Activated CD4-positive, alpha-beta memory T cell treated with anti-CD3 and anti-CD28 coated beads, Interleukin-2, amount 10 ng/mL, durations not matched to agents 7 days and 5 days (primary cell): ENCODE measurements around the gene TWIST2. TPM values are rescaled to one million over a fixed set of nuclear protein-coding genes. Genes with fewer than 3 reads are reported as not detected.

Experiments used
- CTCF ChIA-PET: fragments of 350-600 bp; sonication (Branson Sonifier 250); formaldehyde crosslinking; loops from one replicate; lab custom pipeline; 2021; ENCODE audit warnings: antibody characterized with exemption, inconsistent platforms; lab: Charles Lee
- POLR2A ChIA-PET: fragments of 350-600 bp; sonication (Branson Sonifier 250); formaldehyde crosslinking; loops from one replicate; lab custom pipeline; 2021; ENCODE audit warnings: antibody characterized with exemption; lab: Charles Lee
- DNase-seq: peaks from one replicate; pipeline ENCODE4 v3.0.0-alpha.2; 2020
- H3K27ac Mint-ChIP-seq: one replicate; pipeline ENCODE4 v1.8.0; 2021; ENCODE audit warnings: mild to moderate bottlenecking, mixed read lengths
- H3K27me3 Mint-ChIP-seq: one replicate; pipeline ENCODE4 v1.8.0; 2021; ENCODE audit warnings: mixed read lengths
- H3K36me3 Mint-ChIP-seq: one replicate; pipeline ENCODE4 v1.8.0; 2021; ENCODE audit warnings: low read depth, mixed read lengths
- H3K4me1 Mint-ChIP-seq: one replicate; pipeline ENCODE4 v1.8.0; 2021; ENCODE audit warnings: mixed read lengths
- H3K4me3 Mint-ChIP-seq: one replicate; pipeline ENCODE4 v1.8.0; 2021; ENCODE audit warnings: mild to moderate bottlenecking, mixed read lengths
- H3K9me3 Mint-ChIP-seq: one replicate; pipeline ENCODE4 v1.8.0; 2021; ENCODE audit warnings: mixed read lengths
- total RNA-seq, 2 experiments: library from RNA; stranded (reverse); gene quantifications; one replicate each; pipeline ENCODE4 v1.2.3, GENCODE V29; 2021

The TWIST2 gene
- total RNA-seq, 2 experiments from 2014 or later, result not detected

GRCh38 chr2:238913931-238914647 lies 66.2 kb downstream of the TWIST2 start:
- CTCF ChIA-PET, result no interaction called here
- H3K4me1 Mint-ChIP-seq, result no peaks in the 10 kb centered on the region
- DNase-seq, result no peak
- POLR2A ChIA-PET, result no interaction called here
- no peak overlapping the region for H3K4me3 Mint-ChIP-seq
- no peaks in the 10 kb centered on the region for H3K36me3 Mint-ChIP-seq
- peaks cover 2% of the 10 kb centered on the region for H3K9me3 Mint-ChIP-seq
- no peaks in the 10 kb centered on the region for H3K27me3 Mint-ChIP-seq
- H3K27ac Mint-ChIP-seq, result no peak overlapping the region

GRCh38 chr2:238914648-238915015 lies 66.7 kb downstream of the TWIST2 start:
- ChIA-PET POLR2A (no interaction called here), CTCF (no interaction called here)
- H3K36me3 Mint-ChIP-seq, result no peaks in the 10 kb centered on the region
- H3K4me3 Mint-ChIP-seq, result no peak overlapping the region
- H3K4me1 Mint-ChIP-seq, result no peaks in the 10 kb centered on the region
- DNase-seq, result no peak
- H3K9me3 Mint-ChIP-seq, result peaks cover 2% of the 10 kb centered on the region
- no peak overlapping the region for H3K27ac Mint-ChIP-seq
- H3K27me3 Mint-ChIP-seq, result no peaks in the 10 kb centered on the region

DNA sequence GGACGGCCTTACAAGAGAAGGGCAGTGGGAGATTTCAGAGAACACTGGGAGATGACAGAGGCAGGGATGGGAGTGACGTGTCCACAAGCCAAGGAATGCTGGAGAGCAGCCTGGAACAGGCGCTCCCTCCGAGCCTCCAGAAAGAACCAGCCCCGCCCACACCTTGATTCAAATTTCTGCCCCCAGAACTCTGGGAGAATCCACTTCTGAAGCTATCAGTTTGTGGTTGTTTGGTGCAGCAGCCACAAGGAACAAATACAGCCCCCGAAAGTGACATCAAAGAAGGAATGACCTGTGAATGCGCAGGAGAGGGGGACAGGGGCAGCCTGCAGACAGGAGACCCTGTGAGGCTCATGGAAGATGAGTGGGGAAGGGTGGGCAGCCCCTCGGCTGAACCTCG lies 67.3 kb downstream of the TWIST2 start:
- ChIA-PET CTCF (no interaction called here), POLR2A (no interaction called here)
- no peak for DNase-seq
- no peaks in the 10 kb centered on the region for H3K4me1 Mint-ChIP-seq
- no peak overlapping the region for H3K27ac Mint-ChIP-seq
- no peaks in the 10 kb centered on the region for H3K27me3 Mint-ChIP-seq
- peaks cover 2% of the 10 kb centered on the region for H3K9me3 Mint-ChIP-seq
- no peak overlapping the region for H3K4me3 Mint-ChIP-seq
- H3K36me3 Mint-ChIP-seq, result no peaks in the 10 kb centered on the region

- no peaks in the 10 kb centered on the region for H3K4me1 Mint-ChIP-seq
- H3K4me3 Mint-ChIP-seq, result no peak overlapping the region
- POLR2A ChIA-PET, result no interaction called here
- H3K36me3 Mint-ChIP-seq, result no peaks in the 10 kb centered on the region
- H3K27me3 Mint-ChIP-seq, result no peaks in the 10 kb centered on the region
- peaks cover 2% of the 10 kb centered on the region for H3K9me3 Mint-ChIP-seq
- H3K27ac Mint-ChIP-seq, result no peak overlapping the region
- DNase-seq, result no peak
- CTCF ChIA-PET, result no interaction called here
Measured at GRCh38 chr2:238915596-238915995, 67.7 kb downstream of the TWIST2 start.

- H3K27me3 Mint-ChIP-seq, result no peaks in the 10 kb centered on the region
- no peak for DNase-seq
- ChIA-PET CTCF (no interaction called here), POLR2A (no interaction called here)
- peaks cover 2% of the 10 kb centered on the region for H3K9me3 Mint-ChIP-seq
- H3K4me1 Mint-ChIP-seq, result no peaks in the 10 kb centered on the region
- no peak overlapping the region for H3K4me3 Mint-ChIP-seq
- no peak overlapping the region for H3K27ac Mint-ChIP-seq
- no peaks in the 10 kb centered on the region for H3K36me3 Mint-ChIP-seq
Measured at GRCh38 chr2:238916176-238916874, 68.4 kb downstream of the TWIST2 start.

- no peaks in the 10 kb centered on the region for H3K4me1 Mint-ChIP-seq
- no peak overlapping the region for H3K4me3 Mint-ChIP-seq
- H3K27ac Mint-ChIP-seq, result no peak overlapping the region
- H3K9me3 Mint-ChIP-seq, result no peaks in the 10 kb centered on the region
- no peak for DNase-seq
- no peaks in the 10 kb centered on the region for H3K36me3 Mint-ChIP-seq
- CTCF ChIA-PET, result no interaction called here
- H3K27me3 Mint-ChIP-seq, result no peaks in the 10 kb centered on the region
- POLR2A ChIA-PET, result no interaction called here
Measured at GRCh38 chr2:238916875-238917590, 69.1 kb downstream of the TWIST2 start.

DNA sequence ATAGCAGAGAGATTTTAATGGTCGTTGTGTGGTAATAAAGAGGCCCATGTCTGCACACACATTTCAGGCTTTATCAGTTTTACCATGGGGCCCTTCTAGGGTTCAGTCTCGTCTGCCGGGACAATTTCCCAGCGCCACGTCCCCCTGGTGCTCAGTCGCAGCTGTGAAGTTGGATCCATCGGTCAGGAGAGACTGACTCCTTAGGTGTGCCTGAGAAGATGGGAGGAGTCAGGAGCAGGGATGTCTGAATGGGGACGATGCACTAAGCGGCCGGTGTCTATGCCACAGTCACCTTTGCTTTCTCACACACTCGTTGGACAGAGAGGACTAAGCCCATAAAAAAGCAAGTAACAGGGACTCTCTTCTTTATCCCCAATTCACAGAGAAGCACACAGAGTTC lies 71.4 kb downstream of the TWIST2 start:
- Mint-ChIP-seq H3K36me3 (no peaks in the 10 kb centered on the region), H3K4me3 (no peak overlapping the region), H3K9me3 (no peaks in the 10 kb centered on the region), H3K27ac (no peak overlapping the region), H3K4me1 (no peaks in the 10 kb centered on the region), H3K27me3 (no peaks in the 10 kb centered on the region)
- ChIA-PET POLR2A (no interaction called here), CTCF (no interaction called here)
- DNase-seq, result no peak

- ChIA-PET POLR2A (no interaction called here), CTCF (no interaction called here)
- no peaks in the 10 kb centered on the region for H3K9me3 Mint-ChIP-seq
Measured at GRCh38 chr2:238920053-238920452, 72.2 kb downstream of the TWIST2 start.

DNA sequence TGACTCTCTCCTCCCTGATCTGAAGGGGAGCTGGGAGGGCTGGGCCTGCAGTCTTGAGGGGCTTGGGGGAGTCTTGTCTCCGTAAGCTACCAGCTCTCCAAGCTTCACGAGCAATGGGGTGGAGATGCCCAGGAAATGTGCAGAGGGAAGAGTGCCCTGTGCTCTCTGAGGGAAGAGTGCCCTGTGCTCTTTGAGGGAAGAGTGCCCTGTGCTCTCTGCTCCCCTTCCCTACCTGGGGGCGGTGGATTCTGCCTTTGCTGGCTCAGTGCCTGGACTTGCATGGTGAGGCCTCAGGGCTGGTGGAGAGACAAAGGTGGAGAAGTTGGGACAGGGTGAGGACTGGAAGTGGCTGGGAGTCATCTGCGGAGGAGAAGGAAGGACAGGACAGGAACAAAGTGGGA lies 72.7 kb downstream of the TWIST2 start:
- no peaks in the 10 kb centered on the region for H3K27me3 Mint-ChIP-seq
- H3K4me1 Mint-ChIP-seq, result no peaks in the 10 kb centered on the region
- CTCF ChIA-PET, result no interaction called here
- POLR2A ChIA-PET, result no interaction called here
- H3K4me3 Mint-ChIP-seq, result no peak overlapping the region
- no peaks in the 10 kb centered on the region for H3K36me3 Mint-ChIP-seq
- no peak for DNase-seq
- H3K27ac Mint-ChIP-seq, result no peak overlapping the region
- no peaks in the 10 kb centered on the region for H3K9me3 Mint-ChIP-seq

More at GRCh38 chr2:238920053-238920452, 72.2 kb downstream of the TWIST2 start:
- H3K4me3 Mint-ChIP-seq, result no peak overlapping the region
- no peaks in the 10 kb centered on the region for H3K27me3 Mint-ChIP-seq
- no peak overlapping the region for H3K27ac Mint-ChIP-seq
- no peaks in the 10 kb centered on the region for H3K36me3 Mint-ChIP-seq
- H3K4me1 Mint-ChIP-seq, result no peaks in the 10 kb centered on the region
- DNase-seq, result no peak

- CTCF ChIA-PET, result no interaction called here
- POLR2A ChIA-PET, result no interaction called here
- no peaks in the 10 kb centered on the region for H3K9me3 Mint-ChIP-seq
- H3K27ac Mint-ChIP-seq, result no peak overlapping the region
- H3K4me3 Mint-ChIP-seq, result no peak overlapping the region
- H3K4me1 Mint-ChIP-seq, result no peaks in the 10 kb centered on the region
- DNase-seq, result no peak
- H3K27me3 Mint-ChIP-seq, result no peaks in the 10 kb centered on the region
- no peaks in the 10 kb centered on the region for H3K36me3 Mint-ChIP-seq
Measured at GRCh38 chr2:238921259-238921658, 73.4 kb downstream of the TWIST2 start.

GRCh38 chr2:238921681-238922319 lies 73.9 kb downstream of the TWIST2 start:
- H3K9me3 Mint-ChIP-seq, result no peaks in the 10 kb centered on the region
- H3K36me3 Mint-ChIP-seq, result no peaks in the 10 kb centered on the region
- DNase-seq, result no peak
- no peak overlapping the region for H3K27ac Mint-ChIP-seq
- no peak overlapping the region for H3K4me3 Mint-ChIP-seq
- ChIA-PET CTCF (no interaction called here), POLR2A (no interaction called here)
- H3K4me1 Mint-ChIP-seq, result no peaks in the 10 kb centered on the region
- H3K27me3 Mint-ChIP-seq, result no peaks in the 10 kb centered on the region

DNA sequence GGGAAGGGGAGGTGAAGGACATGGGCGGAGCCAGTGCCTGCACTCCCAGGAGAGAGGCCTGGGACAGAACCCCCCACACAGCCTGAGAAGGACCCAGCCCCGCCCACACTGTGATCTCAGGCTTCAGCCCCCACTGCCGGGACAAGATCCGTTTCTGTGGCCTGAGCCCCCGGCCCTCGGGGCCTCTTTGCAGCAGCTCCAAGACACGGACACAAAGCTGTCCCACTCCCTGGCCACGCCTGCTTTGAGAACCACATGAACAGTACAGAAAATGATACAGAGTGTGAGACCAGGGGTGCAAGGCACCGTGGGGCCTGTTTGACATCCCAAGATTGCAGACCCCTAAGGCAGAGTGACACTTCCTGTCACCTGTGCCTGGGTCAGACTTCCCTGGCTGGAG lies 74.5 kb downstream of the TWIST2 start:
- H3K27me3 Mint-ChIP-seq, result no peaks in the 10 kb centered on the region
- POLR2A ChIA-PET, result no interaction called here
- DNase-seq, result no peak

DNA sequence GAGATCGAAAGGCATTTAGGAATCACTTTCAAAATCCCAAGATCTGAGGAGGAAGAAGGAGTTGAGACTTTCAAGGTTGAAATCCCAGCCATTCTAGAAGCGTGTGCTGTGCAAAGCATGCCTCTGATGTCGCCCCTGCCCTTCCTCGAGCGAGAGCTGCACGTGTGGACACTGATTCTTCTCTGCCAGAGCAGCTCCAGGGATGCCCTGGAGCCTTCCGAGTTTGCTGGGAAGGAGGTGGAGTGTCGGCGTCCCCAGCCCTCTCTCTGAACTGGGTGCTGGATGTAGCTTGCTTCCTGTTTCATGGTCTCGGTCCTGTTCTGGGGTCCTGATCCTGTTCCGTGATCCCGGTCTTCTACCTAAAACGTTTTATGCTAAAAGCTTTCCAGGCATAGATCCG lies 76.1 kb downstream of the TWIST2 start:
- no peaks in the 10 kb centered on the region for H3K27me3 Mint-ChIP-seq
- no peaks in the 10 kb centered on the region for H3K9me3 Mint-ChIP-seq
- H3K4me3 Mint-ChIP-seq, result no peak overlapping the region
- ChIA-PET CTCF (no interaction called here), POLR2A (no interaction called here)
- no peaks in the 10 kb centered on the region for H3K36me3 Mint-ChIP-seq
- H3K27ac Mint-ChIP-seq, result no peak overlapping the region
- no peaks in the 10 kb centered on the region for H3K4me1 Mint-ChIP-seq
- no peak for DNase-seq

More for the DNA sequence above, 74.5 kb downstream of the TWIST2 start:
- Mint-ChIP-seq H3K27ac (no peak overlapping the region), H3K36me3 (no peaks in the 10 kb centered on the region), H3K4me3 (no peak overlapping the region), H3K9me3 (no peaks in the 10 kb centered on the region), H3K4me1 (no peaks in the 10 kb centered on the region)
- CTCF ChIA-PET, result no interaction called here
